ENCODE data around the gene LIMCH1.
"Not testable (repeated sequence)": the region's sequence is repeated elsewhere in the genome, so short reads cannot be mapped to it uniquely, and the experiment has no call there.

LIMCH1 gene, protein sequence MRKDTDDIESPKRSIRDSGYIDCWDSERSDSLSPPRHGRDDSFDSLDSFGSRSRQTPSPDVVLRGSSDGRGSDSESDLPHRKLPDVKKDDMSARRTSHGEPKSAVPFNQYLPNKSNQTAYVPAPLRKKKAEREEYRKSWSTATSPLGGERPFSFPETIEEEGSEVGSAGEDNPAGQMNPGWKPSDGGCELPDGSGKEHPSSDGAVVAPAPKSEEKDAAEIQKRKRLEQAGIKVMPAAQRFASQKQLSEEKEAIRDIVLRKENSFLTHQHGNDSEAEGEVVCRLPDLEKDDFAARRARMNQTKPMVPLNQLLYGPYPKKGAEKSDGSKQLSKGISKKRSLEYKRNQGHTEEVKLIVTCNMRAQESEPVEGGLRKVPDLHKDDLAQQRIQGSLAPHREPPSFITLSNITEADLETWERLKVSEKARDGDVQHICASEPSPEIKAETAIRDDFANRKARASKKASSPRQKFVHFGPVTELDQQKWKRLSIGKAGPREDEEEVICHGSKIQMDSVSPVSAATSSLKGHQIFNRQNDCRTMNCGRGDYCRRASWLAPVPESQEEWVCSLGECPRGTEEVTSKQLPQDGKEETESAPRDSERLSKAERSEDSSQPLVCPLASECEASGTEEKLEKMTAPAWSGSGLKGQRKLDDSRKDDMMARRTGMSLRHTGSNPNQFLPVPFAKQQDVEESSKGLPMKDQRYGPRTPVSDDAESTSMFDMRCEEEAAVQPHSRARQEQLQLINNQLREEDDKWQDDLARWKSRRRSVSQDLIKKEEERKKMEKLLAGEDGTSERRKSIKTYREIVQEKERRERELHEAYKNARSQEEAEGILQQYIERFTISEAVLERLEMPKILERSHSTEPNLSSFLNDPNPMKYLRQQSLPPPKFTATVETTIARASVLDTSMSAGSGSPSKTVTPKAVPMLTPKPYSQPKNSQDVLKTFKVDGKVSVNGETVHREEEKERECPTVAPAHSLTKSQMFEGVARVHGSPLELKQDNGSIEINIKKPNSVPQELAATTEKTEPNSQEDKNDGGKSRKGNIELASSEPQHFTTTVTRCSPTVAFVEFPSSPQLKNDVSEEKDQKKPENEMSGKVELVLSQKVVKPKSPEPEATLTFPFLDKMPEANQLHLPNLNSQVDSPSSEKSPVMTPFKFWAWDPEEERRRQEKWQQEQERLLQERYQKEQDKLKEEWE (N-terminal part only)

DNA sequence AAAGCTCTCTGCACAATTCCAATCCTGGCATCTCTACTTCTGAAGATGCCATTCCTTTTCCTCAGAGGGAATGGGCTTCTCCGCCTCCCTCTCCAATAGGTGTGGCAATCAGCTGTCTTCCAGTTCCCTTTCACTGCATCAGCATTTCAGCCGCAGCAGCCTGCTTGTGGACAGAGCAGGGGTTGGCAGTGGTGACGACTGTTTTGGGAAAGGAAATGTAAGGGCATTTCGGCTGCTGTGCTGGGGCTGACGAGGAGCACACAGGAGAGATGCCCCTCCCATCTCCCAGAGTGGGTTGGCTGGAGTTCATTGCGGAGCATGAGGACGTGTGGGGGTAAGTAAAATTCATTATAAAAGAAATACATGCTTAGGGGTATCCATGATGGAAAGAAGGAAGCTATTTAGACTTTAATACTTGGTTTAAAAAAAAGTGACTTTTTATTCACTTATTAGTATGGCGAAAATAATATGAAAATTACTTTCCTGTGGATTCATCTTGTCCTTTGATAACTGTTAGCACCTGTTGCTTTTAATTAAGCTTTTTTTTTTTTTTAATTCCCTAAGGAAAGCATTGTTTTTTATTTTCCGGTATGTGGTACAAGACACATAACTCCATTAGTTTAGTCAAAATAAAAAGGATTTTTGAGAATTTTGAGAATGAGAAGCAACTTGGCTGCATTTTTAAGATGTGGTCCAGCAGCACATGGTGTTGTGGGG, at the start of gene LIMCH1:
Gene LIMCH1 (plus strand): TSS at position 141 of the 717 bp plus-strand sequence. CDS start 67,839 bp downstream, outside the sequence.
- no peak for DNase-seq

DNA sequence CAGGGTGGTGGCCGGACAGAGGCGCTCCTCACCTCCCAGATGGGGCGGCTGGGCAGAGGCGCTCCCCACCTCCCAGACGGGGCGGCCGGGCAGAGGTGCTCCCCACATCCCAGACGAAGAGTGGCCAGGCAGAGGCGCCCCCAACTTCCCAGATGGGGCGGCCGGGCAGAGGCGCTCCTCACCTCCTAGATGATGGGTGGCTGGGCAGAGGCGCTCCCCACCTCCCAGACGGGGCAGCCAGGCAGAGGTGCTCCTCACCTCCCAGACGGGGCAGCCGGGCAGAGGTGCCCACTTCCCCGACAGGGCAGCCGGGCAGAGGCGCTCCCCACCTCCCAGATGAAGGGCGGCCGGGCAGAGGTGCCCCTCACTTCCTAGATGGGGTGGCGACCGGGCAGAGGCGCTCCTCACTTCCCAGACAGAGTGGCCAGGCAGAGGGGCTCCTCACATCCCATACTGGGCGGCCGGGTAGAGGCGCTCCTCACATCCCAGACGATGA, 46.8 kb upstream of the LIMCH1 start:
- not testable (repeated sequence) for DNase-seq

DNA sequence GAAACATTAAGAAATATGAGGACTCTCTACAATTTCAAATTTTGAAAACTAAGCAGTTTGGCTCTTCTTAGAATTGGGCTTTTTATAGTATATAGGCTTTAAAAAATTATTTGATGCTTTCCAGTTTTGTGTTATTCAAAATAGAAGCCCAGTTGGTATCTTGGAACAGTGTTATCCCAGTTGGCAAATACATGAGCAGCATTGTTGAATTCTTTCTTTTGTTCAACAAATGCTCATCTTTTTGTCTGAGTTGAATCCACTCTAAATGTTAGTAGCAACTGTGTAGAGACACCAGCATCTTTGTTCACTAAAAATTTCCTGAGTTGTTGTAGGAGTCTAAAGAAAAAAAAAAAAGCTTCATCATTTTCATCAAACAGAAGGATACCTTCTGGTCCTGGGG, 41.0 kb upstream of the LIMCH1 start:
- DNase-seq = no peak

DNA sequence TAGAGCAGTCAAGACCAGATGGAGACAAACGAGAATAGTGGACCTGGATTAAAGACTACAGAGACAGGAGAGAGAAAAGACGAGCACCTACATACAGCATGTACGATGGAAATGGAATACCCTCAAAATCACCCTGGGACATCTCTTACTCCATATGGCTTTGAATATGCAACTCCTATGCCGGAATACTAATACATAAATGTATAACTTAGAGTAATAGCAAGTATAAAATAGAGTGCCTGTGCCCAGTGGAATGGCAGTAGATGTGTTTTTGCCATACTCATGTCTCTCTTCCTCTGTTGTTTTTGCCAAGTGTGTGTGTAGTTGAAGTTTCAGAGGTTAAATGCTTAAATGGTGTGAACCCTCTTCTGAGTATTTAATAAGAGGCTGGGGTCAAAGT, 39.8 kb upstream of the LIMCH1 start:
- DNase-seq = no peak

DNA sequence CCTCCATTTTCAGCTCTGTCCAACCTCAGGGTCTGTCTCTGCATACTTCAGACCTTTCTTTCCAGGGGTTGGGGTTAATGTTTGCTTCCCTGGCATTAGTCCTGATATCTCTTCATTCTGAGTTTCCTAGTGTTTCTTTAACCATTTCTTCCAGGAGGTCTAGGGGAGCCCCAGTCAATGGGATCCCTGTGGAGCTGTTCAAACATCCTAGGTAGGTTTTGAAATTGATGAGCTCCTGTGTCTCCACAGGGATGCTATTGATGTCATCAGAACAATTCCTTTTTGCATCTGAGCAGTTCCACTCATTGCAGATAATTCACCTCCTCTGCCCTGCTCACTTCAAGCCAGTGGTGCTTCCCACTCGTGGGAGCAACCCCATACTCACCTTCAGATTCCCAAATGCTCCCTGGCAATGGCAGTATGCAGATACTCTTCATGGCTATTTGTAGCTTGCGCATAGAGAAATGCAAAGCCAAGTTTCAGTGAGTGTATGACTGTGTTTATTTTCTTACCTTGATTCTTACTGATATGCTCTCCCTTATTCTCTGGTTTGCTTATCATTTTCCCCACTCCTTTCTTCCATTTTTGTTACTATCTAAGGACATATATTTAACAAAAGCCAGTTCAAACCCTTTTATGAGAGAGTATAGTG, 33.7 kb upstream of the LIMCH1 start:
- DNase-seq = no peak

DNA sequence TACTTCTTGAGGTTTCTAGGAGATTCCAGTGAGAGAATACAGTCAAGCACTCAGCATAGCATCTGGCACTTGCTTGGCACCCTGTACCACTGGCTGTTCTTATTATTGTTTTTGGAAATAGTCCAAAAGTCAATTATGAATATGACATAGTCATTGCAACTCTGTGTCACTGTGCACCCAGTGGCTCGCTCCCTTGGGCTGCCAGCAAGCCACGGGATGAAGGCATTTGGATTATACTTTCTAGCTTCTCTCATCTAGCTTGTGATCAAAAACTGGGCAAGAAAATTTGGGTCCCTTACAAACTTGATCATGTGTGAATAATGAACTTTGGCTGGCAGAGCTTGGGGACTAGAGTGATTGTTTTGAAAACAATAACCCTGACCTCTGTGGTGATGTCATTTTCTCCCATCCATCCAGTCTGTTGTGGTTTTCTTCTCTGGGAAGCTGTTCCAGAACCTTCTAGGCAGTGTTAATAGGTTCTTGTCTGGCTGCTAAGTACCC, 32.7 kb upstream of the LIMCH1 start:
- DNase-seq = no peak

DNA sequence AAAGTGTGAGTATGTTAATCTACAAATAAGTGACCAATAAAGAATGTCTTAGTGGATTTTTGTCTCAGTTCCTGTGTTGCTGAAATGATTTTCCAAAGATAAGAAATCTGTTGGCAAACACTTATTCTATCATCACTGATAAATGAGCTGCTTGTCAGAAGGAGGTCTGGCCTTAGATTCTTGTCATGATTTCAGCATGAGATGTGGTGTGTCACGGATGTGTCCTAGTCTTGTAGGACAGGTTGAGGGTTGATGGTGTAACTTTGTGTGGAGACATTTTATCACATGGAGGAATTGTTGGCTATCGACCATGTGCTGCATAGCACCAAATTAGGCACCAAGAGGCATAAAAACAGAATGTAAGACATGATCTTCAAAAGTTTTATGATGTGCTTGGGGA, 31.8 kb upstream of the LIMCH1 start:
- DNase-seq = no peak

DNA sequence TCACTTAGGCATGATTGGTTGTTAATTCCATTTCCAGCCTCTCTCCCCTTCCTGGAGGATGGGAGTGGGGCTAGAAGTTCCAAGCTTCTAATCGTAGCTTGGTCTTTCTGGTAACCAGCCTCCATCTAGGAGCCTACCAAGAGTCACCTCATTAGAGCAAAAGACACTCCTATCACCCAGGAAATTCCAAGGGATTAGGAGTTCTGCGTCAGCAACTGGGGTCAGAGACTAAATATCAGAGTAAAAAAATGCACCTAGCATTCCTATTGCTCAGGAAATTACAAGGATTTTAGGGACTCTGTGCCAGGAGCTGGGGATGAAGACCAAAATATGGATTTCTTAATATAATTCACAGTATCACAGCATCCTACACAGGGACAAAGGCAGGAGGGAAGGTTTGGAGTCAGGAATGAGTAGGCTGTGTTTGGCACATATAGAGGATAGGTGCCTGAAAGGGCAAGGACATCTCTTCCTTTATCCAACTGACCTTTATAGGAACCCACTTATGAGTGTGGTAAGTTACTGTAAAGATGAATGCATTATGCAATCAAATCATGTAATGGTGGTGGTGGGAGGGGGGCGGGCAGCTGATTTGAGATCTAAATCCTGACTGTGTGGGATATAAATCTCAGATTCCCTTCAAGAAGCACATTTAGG, 30.5 kb upstream of the LIMCH1 start:
- no peak for DNase-seq

DNA sequence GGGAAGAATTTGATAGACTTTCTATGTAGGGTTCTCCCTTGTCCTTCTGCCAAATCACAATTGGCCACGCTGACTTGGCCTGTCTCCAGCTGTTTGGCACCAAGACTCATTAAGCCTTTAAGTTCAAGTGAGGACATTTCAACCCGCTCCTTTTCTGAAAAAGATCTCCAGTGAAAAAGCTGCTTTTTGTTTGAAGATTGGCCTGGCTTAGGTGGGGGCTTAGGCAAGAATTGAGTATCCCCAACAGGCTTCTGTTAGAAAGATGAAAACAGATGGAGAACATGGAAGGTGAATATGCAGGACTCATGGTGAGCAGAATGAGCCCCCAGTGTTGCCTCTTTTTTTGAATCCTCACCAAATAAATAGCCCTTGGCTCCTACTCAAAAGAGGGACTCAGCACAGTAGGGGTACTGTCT, 28.5 kb upstream of the LIMCH1 start:
- DNase-seq = no peak

DNA sequence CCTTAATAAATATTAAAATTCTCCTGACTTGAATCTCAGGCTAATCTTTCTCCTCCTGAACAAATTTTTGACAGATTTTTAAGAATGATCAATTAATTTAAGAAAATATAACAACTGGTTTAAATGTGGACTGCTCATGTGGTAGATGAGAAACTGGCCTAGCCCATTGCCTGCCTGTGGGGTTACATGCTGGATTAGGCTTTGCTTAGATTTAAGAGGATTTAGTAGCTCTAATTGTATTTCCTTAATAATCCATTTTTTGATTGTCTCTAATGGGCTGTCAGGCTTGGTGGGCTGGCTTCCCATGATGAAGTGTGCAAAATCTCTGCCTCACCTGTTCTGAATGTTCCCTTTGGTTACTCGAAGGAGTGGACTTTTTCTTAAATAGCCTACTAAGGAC, 27.8 kb upstream of the LIMCH1 start:
- no peak for DNase-seq

DNA sequence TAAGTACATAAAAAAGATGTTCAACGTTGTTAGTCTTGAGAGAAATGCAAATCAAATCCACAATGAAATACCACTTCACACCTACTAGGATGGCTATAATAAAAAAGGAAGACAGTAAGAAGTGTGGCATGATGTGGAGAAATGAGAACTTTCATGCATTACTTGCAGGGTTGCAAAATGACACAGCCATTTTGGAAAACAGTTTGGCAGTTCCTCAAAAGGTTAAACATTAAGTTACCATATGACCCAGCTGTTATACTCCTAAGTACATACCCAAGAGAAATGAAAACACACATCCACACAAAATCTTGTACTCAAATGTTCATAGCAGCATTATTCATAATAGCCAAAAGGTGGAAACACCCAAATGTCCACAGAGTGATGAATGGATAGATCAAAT, 25.8 kb upstream of the LIMCH1 start:
- DNase-seq = no peak

DNA sequence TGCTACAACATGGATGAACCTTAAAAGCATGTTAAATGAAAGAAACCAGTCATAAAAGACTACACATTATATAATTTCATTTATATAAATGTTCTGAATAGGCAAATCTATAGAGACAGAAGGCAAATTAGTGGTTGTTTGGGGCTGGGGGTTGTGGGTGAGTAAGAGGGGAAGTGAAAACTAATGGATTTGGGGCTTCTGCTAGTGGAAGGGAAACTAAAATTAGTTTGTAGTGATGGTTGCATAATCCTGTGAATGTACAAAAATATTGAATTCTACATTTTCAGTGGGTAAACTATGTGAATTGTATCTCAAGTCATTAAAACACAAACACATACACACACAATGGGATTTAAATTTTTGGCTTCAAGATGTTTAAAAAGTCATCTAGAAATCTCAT, 25.4 kb upstream of the LIMCH1 start:
- no peak for DNase-seq

DNA sequence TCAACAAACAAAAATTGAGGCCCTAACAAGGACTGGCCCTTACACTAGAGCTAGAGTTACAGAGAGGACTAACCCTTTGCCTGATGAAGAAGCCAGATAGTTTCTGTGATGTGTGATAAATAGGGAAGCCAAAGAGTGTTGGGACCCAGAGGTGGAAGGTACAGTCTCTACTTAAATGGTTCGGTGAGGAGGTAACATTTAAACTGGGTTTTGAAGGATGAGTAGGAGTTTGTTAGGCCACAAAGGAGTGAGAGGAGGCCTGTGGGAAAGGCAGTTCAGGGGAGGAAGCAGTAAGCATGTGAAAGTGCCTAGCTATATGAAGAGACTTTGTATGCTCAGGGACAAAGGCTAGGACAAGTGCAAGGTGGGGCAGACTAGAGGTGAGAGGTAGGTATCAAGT, 23.8 kb upstream of the LIMCH1 start:
- no peak for DNase-seq

DNA sequence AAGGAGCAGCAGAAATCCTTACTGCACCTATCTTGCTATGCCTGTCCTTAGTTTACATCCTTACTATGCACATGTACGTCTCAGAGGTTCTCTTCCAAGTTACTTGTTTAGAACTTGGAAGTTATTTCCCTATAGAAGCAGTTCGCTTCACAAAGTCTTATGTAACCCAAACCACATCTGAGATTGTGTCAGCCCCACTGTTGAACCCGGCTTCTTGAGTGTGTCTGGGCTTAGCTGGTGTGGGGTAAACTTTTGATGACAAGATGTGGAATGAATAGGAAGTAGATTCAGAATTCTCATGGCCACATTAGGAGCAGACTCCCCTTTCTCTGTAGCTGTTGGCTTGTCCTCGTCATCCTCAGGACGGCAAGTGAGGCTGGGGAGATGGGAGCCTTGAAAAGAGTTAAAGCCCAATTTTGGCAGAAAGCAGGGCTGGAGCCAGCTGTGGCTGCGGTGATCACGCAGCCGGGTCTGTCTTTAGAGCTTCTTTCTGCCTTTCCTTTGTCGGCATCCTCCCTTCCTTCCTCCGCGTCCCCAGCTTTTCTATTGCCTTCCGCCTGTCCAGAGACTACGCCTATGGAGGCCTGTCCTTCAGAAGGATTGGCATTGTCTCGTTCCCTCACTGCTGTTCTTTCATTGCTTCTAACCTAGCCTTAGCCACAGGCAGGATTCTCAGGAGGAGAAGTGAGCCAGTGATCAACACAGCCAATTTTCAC, 23.0 kb upstream of the LIMCH1 start:
- DNase-seq = no peak

DNA sequence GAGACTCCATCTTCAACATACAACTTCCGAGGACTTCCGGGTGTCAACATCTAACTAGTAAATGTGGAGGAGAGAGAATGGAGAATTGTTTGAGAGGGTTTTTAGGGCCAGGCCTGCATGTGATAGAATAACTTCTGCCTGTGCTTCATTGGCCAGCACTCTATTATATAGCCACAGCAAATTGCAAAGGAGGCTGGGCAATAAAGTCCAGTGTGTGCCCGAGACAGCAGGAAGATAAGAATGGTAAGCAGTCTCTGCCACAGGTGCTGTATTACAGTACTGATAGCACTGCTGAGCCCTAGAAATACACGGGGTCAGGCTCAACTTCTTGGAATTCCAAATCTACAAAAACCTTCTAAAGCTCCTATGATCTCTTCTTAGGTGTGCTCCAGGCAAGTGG, 20.8 kb upstream of the LIMCH1 start:
- DNase-seq = no peak

DNA sequence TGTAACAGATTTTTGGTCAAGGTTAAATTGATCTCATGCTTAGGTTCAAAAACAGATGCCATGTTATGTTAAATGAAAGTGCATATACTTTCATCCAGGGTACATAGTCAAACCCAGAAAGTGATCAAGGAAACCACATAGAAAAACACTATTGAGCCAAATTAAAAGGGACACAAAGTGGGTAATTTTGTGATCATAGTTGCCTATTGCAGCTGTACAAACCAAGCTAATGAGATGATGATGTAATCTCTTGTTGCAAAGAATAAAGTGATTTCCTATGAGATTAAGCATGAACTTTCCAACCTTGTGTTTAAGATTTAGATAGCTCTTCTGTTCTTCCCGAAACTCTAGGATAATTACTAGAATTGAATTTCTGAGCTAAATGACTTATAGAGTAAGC, 20.2 kb upstream of the LIMCH1 start:
- DNase-seq = no peak

DNA sequence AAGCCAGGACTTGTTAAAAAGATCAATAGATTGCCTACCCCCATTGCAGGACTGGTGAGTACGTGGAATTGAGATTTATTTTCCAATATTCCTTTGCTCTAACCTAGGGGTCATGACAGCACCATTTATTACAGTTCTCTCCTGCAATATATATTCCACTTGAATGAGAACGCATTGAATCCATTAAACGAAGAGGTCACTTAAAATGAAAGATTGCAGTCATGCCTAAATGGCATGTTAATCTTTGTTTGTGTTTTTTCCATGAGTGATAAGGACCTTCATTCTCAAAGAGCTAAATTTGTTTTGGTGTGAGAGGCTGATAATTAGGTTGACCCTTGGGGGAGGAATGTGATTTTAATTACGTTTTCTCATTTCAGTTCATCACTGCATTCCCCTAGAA, 13.5 kb upstream of the LIMCH1 start:
- DNase-seq = no peak

DNA sequence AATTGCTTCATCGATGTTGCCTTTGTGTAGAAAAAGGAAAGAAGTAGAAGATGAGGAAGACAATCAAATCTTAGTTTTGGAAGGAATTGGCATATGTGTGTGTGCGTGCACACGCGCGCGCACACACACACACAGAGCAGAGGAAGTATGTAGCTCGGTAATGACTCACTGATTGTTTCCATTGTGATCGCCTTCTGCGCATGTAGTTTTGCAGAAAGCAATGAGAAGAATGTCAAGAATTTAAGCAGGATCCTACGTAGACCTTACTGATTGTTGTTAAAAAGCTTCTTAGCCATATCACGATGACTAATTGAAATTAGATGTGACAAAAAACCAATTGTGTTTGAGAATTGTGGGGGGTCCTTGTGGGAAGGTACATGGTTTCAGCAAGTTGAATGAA, 12.8 kb upstream of the LIMCH1 start:
- DNase-seq = no peak

DNA sequence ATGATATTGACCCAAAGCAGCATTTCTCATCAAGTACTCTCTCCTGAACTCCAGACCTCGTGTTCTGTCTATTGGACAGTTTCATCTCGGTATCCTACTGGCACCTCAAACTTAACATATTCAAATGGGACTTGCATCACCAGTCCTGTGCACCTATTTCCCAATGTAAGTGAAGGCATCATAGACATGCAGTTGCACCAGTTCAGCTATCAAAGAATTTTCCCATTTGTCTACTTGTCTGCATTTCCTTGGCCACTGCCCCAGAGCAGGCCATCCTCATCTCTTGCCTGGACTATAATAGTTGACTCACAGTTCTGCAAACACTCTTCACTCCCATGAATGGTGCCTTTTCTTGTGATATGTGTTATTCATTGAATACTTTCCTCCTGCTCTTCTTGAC, 11.3 kb upstream of the LIMCH1 start:
- DNase-seq = no peak

DNA sequence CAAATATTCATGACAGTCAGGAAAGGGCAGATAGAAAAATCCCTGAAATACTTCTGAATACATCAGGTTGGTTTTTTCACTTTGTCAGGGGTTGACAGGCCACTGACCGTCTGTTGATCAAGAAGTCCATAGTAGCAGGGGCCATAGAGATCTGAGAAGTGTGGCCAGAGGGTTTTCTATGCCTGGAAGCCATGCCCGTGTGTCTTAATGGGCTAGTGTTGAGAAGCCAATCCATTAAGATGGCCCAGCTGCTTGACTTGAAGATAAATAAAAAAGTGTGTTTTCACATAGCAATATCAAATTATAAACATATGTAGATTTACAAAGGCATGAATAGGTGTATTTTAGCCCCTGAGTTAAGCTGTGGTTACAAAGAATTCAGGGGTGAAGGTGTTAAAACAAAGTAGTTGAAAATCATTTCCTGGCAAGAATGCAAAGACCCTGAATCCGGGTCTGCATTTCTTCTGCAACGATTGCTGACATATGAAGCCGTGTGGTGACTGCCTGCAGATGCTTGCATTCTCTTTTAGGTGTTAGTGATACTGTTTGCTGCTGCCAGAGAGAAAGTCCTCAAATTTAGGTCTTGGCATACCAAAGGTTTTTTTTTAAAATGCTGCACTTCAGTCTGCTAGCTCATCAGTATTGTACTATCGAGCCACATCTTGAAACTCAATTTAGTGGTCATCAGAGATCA, 9.3 kb upstream of the LIMCH1 start:
- no peak for DNase-seq

Data from hematopoietic multipotent progenitor cell treated with erythropoietin and hydrocortisone succinate and interleukin-3 and kit ligand, for 8 days (in vitro differentiated cells).